HCT116 (cell line): ENCODE measurements around the gene DEXI.

Source experiments
- EZH2phosphoT487 ChIP-seq: fragments of 200-600 bp; IDR thresholded peaks from 2 replicates; pipeline ENCODE4 v1.6.1; 2018; ENCODE audit warnings: antibody characterized with exemption, borderline replicate concordance
- POLR2A ChIP-seq: IDR thresholded peaks from 2 replicates; pipeline ENCODE4 v1.7.0; 2011; ENCODE audit warnings: borderline replicate concordance; ENCODE audit not compliant: insufficient read depth, insufficient read length; ENCODE audit errors: extremely low read depth
- POLR2AphosphoS5 ChIP-seq: IDR thresholded peaks from 2 replicates; pipeline ENCODE4 v1.6.1; 2011; ENCODE audit warnings: mild to moderate bottlenecking, low read depth, low read length, moderate library complexity
- TF ChIP-seq, protein P1 (sequence below), 3 experiments: fragments of 200-600 bp in 1 of 3; sonication (generic) in 1 of 3; IDR thresholded peaks in 2 of 3; conservative IDR thresholded peaks in 1 of 3; 2 replicates each; pipeline ENCODE4 v1.5.1; 2012 to 2017; ENCODE audit warnings: low read depth in 2 of 3, low read length in 2 of 3, antibody characterized with exemption in 1 of 3, borderline replicate concordance in 1 of 3, control low read depth in 1 of 3, mild to moderate bottlenecking in 1 of 3, mixed read lengths in 1 of 3, mixed run types in 1 of 3, moderate library complexity in 1 of 3; ENCODE audit not compliant: insufficient read depth in 1 of 3
- TF ChIP-seq, protein P2 (sequence below): IDR thresholded peaks from 2 replicates; pipeline ENCODE4 v1.6.1; 2012; ENCODE audit warnings: low read depth

DNA sequence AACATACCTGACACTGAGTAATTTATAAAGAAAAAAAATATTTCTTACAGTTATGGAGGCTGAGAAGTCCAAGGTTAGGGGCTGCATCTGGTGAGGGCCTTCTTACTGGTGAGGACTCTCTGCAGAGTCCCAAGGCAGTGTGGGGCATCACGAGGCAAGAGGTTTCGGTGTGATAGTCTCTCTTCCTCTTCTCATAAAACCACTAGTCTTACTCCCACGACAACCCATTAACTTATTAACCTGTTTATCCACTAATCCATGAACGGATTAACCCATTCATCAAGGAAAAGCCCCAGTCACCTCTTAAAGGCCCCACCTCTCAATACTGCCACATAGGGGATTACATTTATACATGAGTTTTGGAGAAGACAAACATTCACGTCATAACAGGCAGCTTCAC is 45.1 kb downstream of the DEXI start:
- TF ChIP-seq, protein P1, sequence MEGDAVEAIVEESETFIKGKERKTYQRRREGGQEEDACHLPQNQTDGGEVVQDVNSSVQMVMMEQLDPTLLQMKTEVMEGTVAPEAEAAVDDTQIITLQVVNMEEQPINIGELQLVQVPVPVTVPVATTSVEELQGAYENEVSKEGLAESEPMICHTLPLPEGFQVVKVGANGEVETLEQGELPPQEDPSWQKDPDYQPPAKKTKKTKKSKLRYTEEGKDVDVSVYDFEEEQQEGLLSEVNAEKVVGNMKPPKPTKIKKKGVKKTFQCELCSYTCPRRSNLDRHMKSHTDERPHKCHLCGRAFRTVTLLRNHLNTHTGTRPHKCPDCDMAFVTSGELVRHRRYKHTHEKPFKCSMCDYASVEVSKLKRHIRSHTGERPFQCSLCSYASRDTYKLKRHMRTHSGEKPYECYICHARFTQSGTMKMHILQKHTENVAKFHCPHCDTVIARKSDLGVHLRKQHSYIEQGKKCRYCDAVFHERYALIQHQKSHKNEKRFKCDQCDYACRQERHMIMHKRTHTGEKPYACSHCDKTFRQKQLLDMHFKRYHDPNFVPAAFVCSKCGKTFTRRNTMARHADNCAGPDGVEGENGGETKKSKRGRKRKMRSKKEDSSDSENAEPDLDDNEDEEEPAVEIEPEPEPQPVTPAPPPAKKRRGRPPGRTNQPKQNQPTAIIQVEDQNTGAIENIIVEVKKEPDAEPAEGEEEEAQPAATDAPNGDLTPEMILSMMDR (IDR thresholded peaks at IDR 0.05 in 2 of 3, conservative IDR thresholded peaks at IDR 0.05 in 1 of 3; ENCODE audit: borderline replicate concordance in 1 of 3, insufficient read depth in 1 of 3, low read depth in 2 of 3, low read length in 2 of 3), result no peak
- TF ChIP-seq, protein P2, sequence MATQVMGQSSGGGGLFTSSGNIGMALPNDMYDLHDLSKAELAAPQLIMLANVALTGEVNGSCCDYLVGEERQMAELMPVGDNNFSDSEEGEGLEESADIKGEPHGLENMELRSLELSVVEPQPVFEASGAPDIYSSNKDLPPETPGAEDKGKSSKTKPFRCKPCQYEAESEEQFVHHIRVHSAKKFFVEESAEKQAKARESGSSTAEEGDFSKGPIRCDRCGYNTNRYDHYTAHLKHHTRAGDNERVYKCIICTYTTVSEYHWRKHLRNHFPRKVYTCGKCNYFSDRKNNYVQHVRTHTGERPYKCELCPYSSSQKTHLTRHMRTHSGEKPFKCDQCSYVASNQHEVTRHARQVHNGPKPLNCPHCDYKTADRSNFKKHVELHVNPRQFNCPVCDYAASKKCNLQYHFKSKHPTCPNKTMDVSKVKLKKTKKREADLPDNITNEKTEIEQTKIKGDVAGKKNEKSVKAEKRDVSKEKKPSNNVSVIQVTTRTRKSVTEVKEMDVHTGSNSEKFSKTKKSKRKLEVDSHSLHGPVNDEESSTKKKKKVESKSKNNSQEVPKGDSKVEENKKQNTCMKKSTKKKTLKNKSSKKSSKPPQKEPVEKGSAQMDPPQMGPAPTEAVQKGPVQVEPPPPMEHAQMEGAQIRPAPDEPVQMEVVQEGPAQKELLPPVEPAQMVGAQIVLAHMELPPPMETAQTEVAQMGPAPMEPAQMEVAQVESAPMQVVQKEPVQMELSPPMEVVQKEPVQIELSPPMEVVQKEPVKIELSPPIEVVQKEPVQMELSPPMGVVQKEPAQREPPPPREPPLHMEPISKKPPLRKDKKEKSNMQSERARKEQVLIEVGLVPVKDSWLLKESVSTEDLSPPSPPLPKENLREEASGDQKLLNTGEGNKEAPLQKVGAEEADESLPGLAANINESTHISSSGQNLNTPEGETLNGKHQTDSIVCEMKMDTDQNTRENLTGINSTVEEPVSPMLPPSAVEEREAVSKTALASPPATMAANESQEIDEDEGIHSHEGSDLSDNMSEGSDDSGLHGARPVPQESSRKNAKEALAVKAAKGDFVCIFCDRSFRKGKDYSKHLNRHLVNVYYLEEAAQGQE, result no peak
- TF ChIP-seq POLR2A, result no peak
- no peak for TF ChIP-seq POLR2AphosphoS5
- TF ChIP-seq EZH2phosphoT487, result no peak
